NCI-H187 (cell line): ENCODE data around the gene ARRDC5.
"Not testable (repeated sequence)": the region's sequence is repeated elsewhere in the genome, so short reads cannot be mapped to it uniquely, and the experiment has no call there.

Source experiments
- DNase-seq, 2 experiments: peaks; one replicate each; lab custom pipeline; 2025; lab: John Stamatoyannopoulos, UW

ARRDC5 gene

GRCh38 chr19:4902796-4903195 lies at the start of gene ARRDC5:
Gene ARRDC5, minus strand, starts transcription at chr19:4902896. Its CDS starts 71 bp downstream, at chr19:4902825.
- DNase-seq, result no peak

- no peak for DNase-seq
These were observed 49.0 kb upstream of the ARRDC5 start for GRCh38 chr19:4951656-4952055.

- DNase-seq, result not testable (repeated sequence)
These were observed 48.0 kb upstream of the ARRDC5 start for GRCh38 chr19:4950650-4951049.

- not testable (repeated sequence) for DNase-seq
These were observed 39.0 kb upstream of the ARRDC5 start for GRCh38 chr19:4941638-4942169.

GRCh38 chr19:4939466-4939865 lies 36.8 kb upstream of the ARRDC5 start:
- no peak for DNase-seq

- not testable (repeated sequence) for DNase-seq
These were observed 35.8 kb upstream of the ARRDC5 start for GRCh38 chr19:4938461-4938860.

GRCh38 chr19:4937060-4937459 lies 34.4 kb upstream of the ARRDC5 start:
- DNase-seq, result no peak

- no peak for DNase-seq
These were observed 32.7 kb upstream of the ARRDC5 start for GRCh38 chr19:4935444-4935843.

- no peak for DNase-seq
These were observed 30.8 kb upstream of the ARRDC5 start for GRCh38 chr19:4933528-4933927.

- DNase-seq, result no peak
These were observed 30.0 kb upstream of the ARRDC5 start for GRCh38 chr19:4932711-4933110.

GRCh38 chr19:4930664-4931063 lies 28.0 kb upstream of the ARRDC5 start:
- no peak for DNase-seq

GRCh38 chr19:4929186-4929585 lies 26.5 kb upstream of the ARRDC5 start:
- DNase-seq, result no peak

- no peak for DNase-seq
These were observed 20.6 kb upstream of the ARRDC5 start for GRCh38 chr19:4923276-4923747.

- DNase-seq, result no peak
These were observed 20.0 kb upstream of the ARRDC5 start for GRCh38 chr19:4922530-4923275.

GRCh38 chr19:4916292-4917082 lies 13.8 kb upstream of the ARRDC5 start:
- no peak for DNase-seq

- DNase-seq, result no peak
These were observed 12.2 kb upstream of the ARRDC5 start for GRCh38 chr19:4914736-4915501.

- DNase-seq, result no peak
These were observed 11.5 kb upstream of the ARRDC5 start for GRCh38 chr19:4913996-4914735.

GRCh38 chr19:4911786-4912672 lies 9.3 kb upstream of the ARRDC5 start:
- no peak for DNase-seq

- no peak for DNase-seq
These were observed 8.6 kb upstream of the ARRDC5 start for GRCh38 chr19:4911314-4911713.

GRCh38 chr19:4910594-4911281 lies 8.0 kb upstream of the ARRDC5 start:
- DNase-seq, result no peak
